A549 (cell line): Measurements from ENCODE around the gene ARID1B. TPM values are rescaled to one million over a fixed set of nuclear protein-coding genes. Genes with fewer than 3 reads are reported as not detected.

ENCODE experiments used
- ATAC-seq, 2 experiments: fragments of 200-7000 bp in 1 of 2; fragments of >200 bp in 1 of 2; cut with Nextera tagmentation in 1 of 2; cut with Tn5 transposase in 1 of 2; 3 replicates each; pipeline versions ENCODE4 v1.8.0 to v1.9.1; 2018 to 2020; ENCODE audit warnings: mild to moderate bottlenecking in 1 of 2, moderate library complexity in 1 of 2
- CTCF ChIA-PET: fragments of 300-600 bp; sonication (Branson Sonifier 250); formaldehyde crosslinking; extraction: SDS; loops from one replicate; lab custom pipeline; 2021; ENCODE audit warnings: antibody characterized with exemption, inconsistent platforms; lab: Yijun Ruan, JAX
- POLR2A ChIA-PET: fragments of 350-600 bp; formaldehyde crosslinking; extraction: SDS; loops from one replicate; lab custom pipeline; 2021; ENCODE audit warnings: antibody characterized with exemption, inconsistent platforms; lab: Yijun Ruan, JAX
- DNase-seq, 2 experiments: peaks; one replicate each; pipeline versions ENCODE4 v3.0.0 to v3.0.0-alpha.2; 2011 to 2016; ENCODE audit warnings: low read depth in 1 of 2, low spot score in 1 of 2
- FAIRE-seq: peaks from 2 replicates; lab custom pipeline; 2011; peaks lifted over from hg19 to GRCh38; lab: Jason Lieb, UNC
- H3K27ac ChIP-seq, 2 experiments: fragments of >200 bp; sonication (Bioruptor Twin); formaldehyde crosslinking; 3 replicates each; pipeline ENCODE4 v1.5.1; 2016 to 2017
- H3K4me1 ChIP-seq: fragments of >200 bp; sonication (Bioruptor Twin); formaldehyde crosslinking; 3 replicates; pipeline ENCODE4 v1.6.1; 2016
- H3K4me2 ChIP-seq: fragments of >200 bp; sonication (Bioruptor Twin); formaldehyde crosslinking; 3 replicates; pipeline ENCODE4 v1.6.1; 2016
- H3K4me3 ChIP-seq: fragments of >200 bp; sonication (Bioruptor Twin); formaldehyde crosslinking; 3 replicates; pipeline ENCODE4 v1.5.1; 2016
- H3K9me3 ChIP-seq: fragments of >200 bp; sonication (Bioruptor Twin); formaldehyde crosslinking; 3 replicates; pipeline ENCODE4 v1.6.1; 2016
- ATOH8 ChIP-seq: fragments of 250-450 bp; sonication (Bioruptor Pico); IDR thresholded peaks from 2 replicates; pipeline ENCODE4 v1.5.0; 2020; ENCODE audit warnings: low read depth, mild to moderate bottlenecking, moderate library complexity
- CBX8 ChIP-seq: fragments of 200-600 bp; sonication (generic); IDR thresholded peaks from 2 replicates; pipeline ENCODE4 v1.6.1; 2016
- CHD4 ChIP-seq: fragments of 200-600 bp; sonication (generic); IDR thresholded peaks from 2 replicates; pipeline ENCODE4 v1.6.1; 2016; ENCODE audit warnings: antibody characterized with exemption, mild to moderate bottlenecking, borderline replicate concordance
- CTCF ChIP-seq: fragments of >200 bp; sonication (Bioruptor Twin); formaldehyde crosslinking; IDR thresholded peaks from 3 replicates; pipeline ENCODE4 v1.5.1; 2016
- E2F6 ChIP-seq: IDR thresholded peaks from 2 replicates; pipeline ENCODE4 v1.6.1; 2012; ENCODE audit warnings: low read depth, borderline replicate concordance
- EHMT2 ChIP-seq: fragments of 200-600 bp; sonication (generic); IDR thresholded peaks from 2 replicates; pipeline ENCODE4 v1.6.1; 2016; ENCODE audit warnings: antibody characterized with exemption, low read depth, mild to moderate bottlenecking, moderate library complexity
- EP300 ChIP-seq, 2 experiments: fragments of >200 bp; sonication (Bioruptor Twin); formaldehyde crosslinking; IDR thresholded peaks; 2 replicates in 1 of 2; 3 replicates in 1 of 2; pipeline ENCODE4 v1.6.1; 2016 to 2017
- FOSL2 ChIP-seq, 2 experiments: fragments of 450-650 bp in 1 of 2; fragments of >200 bp in 1 of 2; sonication (Bioruptor Twin) in 1 of 2; formaldehyde crosslinking; IDR thresholded peaks; 2 replicates each; pipeline versions ENCODE4 v1.5.0 to v1.6.1; 2016 to 2020; ENCODE audit warnings: mild to moderate bottlenecking in 1 of 2, moderate library complexity in 1 of 2
- GATA3 ChIP-seq: IDR thresholded peaks from 2 replicates; pipeline ENCODE4 v1.6.1; 2012; ENCODE audit warnings: borderline replicate concordance
- HES2 ChIP-seq: fragments of >200 bp; sonication (Bioruptor Twin); formaldehyde crosslinking; IDR thresholded peaks from 2 replicates; pipeline ENCODE4 v1.6.1; 2016
- HEYL ChIP-seq: fragments of 250-450 bp; sonication (Bioruptor Pico); IDR thresholded peaks from 2 replicates; pipeline ENCODE4 v1.8.0; 2021; ENCODE audit warnings: mild to moderate bottlenecking, moderate library complexity
- HMGXB4 ChIP-seq: fragments of 250-450 bp; sonication (Bioruptor Pico); IDR thresholded peaks from 2 replicates; pipeline ENCODE4 v1.5.0; 2021; ENCODE audit warnings: mild to moderate bottlenecking, moderate library complexity, borderline replicate concordance
- MYC ChIP-seq: IDR thresholded peaks from 2 replicates; pipeline ENCODE4 v1.6.1; 2012; ENCODE audit warnings: mild to moderate bottlenecking, inconsistent platforms, low read length, improper control_type of control experiment, borderline replicate concordance
- POLR2A ChIP-seq: IDR thresholded peaks from 2 replicates; pipeline ENCODE4 v1.6.1; 2012; ENCODE audit warnings: mild to moderate bottlenecking, low read length
- RARB ChIP-seq: fragments of 250-450 bp; sonication (Bioruptor Pico); IDR thresholded peaks from 2 replicates; pipeline ENCODE4 v1.8.0; 2021; ENCODE audit warnings: mild to moderate bottlenecking, moderate library complexity
- RCOR1 ChIP-seq: fragments of 150-350 bp; IDR thresholded peaks from 2 replicates; pipeline ENCODE4 v1.6.1; 2014; ENCODE audit warnings: antibody characterized with exemption, low read length, low read depth
- RFX5 ChIP-seq: fragments of 450-650 bp; IDR thresholded peaks from 2 replicates; pipeline ENCODE4 v1.7.1; 2014; ENCODE audit warnings: antibody characterized with exemption, mild to moderate bottlenecking, moderate library complexity
- RNF2 ChIP-seq: fragments of 200-600 bp; sonication (generic); IDR thresholded peaks from 2 replicates; pipeline ENCODE4 v1.6.1; 2016; ENCODE audit warnings: low read depth, mild to moderate bottlenecking, antibody characterized with exemption, moderate library complexity, borderline replicate concordance
- USF2 ChIP-seq: fragments of 450-650 bp; IDR thresholded peaks from 2 replicates; pipeline ENCODE4 v1.6.1; 2014; ENCODE audit warnings: antibody characterized with exemption
- ZC3H11A ChIP-seq: fragments of 450-650 bp; IDR thresholded peaks from 2 replicates; pipeline ENCODE4 v1.6.1; 2014; ENCODE audit warnings: antibody characterized with exemption, mild to moderate bottlenecking
- ZSCAN20 ChIP-seq: fragments of 250-450 bp; sonication (Bioruptor Pico); IDR thresholded peaks from 2 replicates; pipeline ENCODE4 v1.8.0; 2022; ENCODE audit warnings: mild to moderate bottlenecking, moderate library complexity
- WGBS: methylation state at CpG from one replicate; pipeline ENCODE4 v1.1.6; 2017; ENCODE audit errors: missing lambda C conversion rate; 5-methylcytosine and 5-hydroxymethylcytosine counted together
- polyA plus RNA-seq, 4 experiments: library from polyadenylated mRNA; depleted of rRNA in 3 of 4; stranded (reverse); fragments of >200 nt; fragmentation: RNase III in 1 of 4; extraction: RNeasy Plus Mini Kit Qiagen cat#74134 plus additional on column Dnase treatment in 1 of 4; gene quantifications; 2 replicates in 3 of 4; 3 replicates in 1 of 4; pipeline ENCODE4 v1.2.3, GENCODE V29; 2011 to 2017

The ARID1B gene
- polyA plus RNA-seq, 2 of the 4 experiments (the other 2 are of a cell fraction) = 13.5 to 16.3 TPM

- TF ChIP-seq ZC3H11A (no peak), ZSCAN20 (CRISPR knock-in tag) (no peak), E2F6 (no peak), POLR2A (no peak), GATA3 (no peak)
Observed at GRCh38 chr6:157159348-157159747, 382.2 kb downstream of the ARID1B start (continued).

- CTCF ChIA-PET = no interaction called here
- Histone ChIP-seq H3K27ac (no peak overlapping the region), H3K4me1 (no peaks in the 10 kb centered on the region), H3K9me3 (no peaks in the 10 kb centered on the region), H3K4me3 (no peak overlapping the region), H3K4me2 (no peak overlapping the region)
- POLR2A ChIA-PET = no interaction called here
- no peak for TF ChIP-seq RFX5
- TF ChIP-seq CTCF = no peak
- no peak for TF ChIP-seq EP300 (IDR thresholded peaks at IDR 0.05)
- no peak for TF ChIP-seq USF2
- TF ChIP-seq RNF2 = no peak
- no peak for TF ChIP-seq HEYL (CRISPR knock-in tag)
- TF ChIP-seq MYC = no peak
- TF ChIP-seq HES2 = no peak
- no peak for TF ChIP-seq CHD4
- no peak for TF ChIP-seq CBX8
- FAIRE-seq (no peak), DNase-seq (no peak), ATAC-seq (no peak)
- WGBS = 88% methylated on average over 4 of the region's 4 CpGs
Observed at GRCh38 chr6:157161912-157162311, 384.7 kb downstream of the ARID1B start.

- Histone ChIP-seq H3K9me3 (no peaks in the 10 kb centered on the region), H3K4me1 (no peaks in the 10 kb centered on the region), H3K27ac (no peak overlapping the region), H3K4me2 (no peak overlapping the region), H3K4me3 (no peak overlapping the region)
- 93% methylated on average over 16 of the region's 17 CpGs for WGBS
- ChIA-PET CTCF (interaction anchor here (0.6 kb wide), 1 partner anchor 9 kb away, joined by 3 read pairs; no protein-coding TSS in a partner anchor), POLR2A (no interaction called here)
- no peak for ATAC-seq
- no peak for FAIRE-seq
- TF ChIP-seq HMGXB4 (CRISPR knock-in tag) (no peak), ATOH8 (CRISPR knock-in tag) (no peak), RARB (no peak), EHMT2 (no peak), RNF2 (no peak), POLR2A (no peak), RCOR1 (no peak), FOSL2 (IDR thresholded peaks at IDR 0.05) (no peak), FOSL2 (CRISPR knock-in tag; IDR thresholded peaks at IDR 0.05) (no peak)
- no peak for DNase-seq
Observed at GRCh38 chr6:157162766-157163433, 385.7 kb downstream of the ARID1B start.
